GM12891 (cell line): Measurements from ENCODE around the gene PCGF3.
"Not testable (repeated sequence)": the region's sequence is repeated elsewhere in the genome, so short reads cannot be mapped to it uniquely, and the experiment has no call there.

ENCODE experiments used
- DNase-seq: peaks from one replicate; pipeline ENCODE4 v3.0.0; 2011; ENCODE audit warnings: low spot score; ENCODE audit not compliant: insufficient read length
- FAIRE-seq: peaks from 2 replicates; lab custom pipeline; 2011; peaks lifted over from hg19 to GRCh38; lab: Jason Lieb, UNC
- PAX5 ChIP-seq: IDR thresholded peaks from 2 replicates; pipeline ENCODE4 v1.6.1; 2011; ENCODE audit warnings: low read length, moderate library complexity, mild to moderate bottlenecking; ENCODE audit not compliant: insufficient read depth, severe bottlenecking
- POLR2A ChIP-seq: IDR thresholded peaks from 2 replicates; pipeline ENCODE4 v1.6.1; 2011; ENCODE audit warnings: low read depth, low read length, control low read depth
- POLR2AphosphoS5 ChIP-seq: IDR thresholded peaks from 2 replicates; pipeline ENCODE4 v1.6.1; 2011; ENCODE audit warnings: low read depth, low read length, control low read depth
- POU2F2 ChIP-seq: IDR thresholded peaks from 2 replicates; pipeline ENCODE4 v1.6.1; 2011; ENCODE audit warnings: low read depth, mild to moderate bottlenecking, control low read depth, low read length, moderate library complexity
- SPI1 ChIP-seq: IDR thresholded peaks from 2 replicates; pipeline ENCODE4 v1.6.1; 2011; ENCODE audit warnings: low read depth, low read length, control low read depth
- TAF1 ChIP-seq: IDR thresholded peaks from 2 replicates; pipeline ENCODE4 v1.6.1; 2011; ENCODE audit warnings: low read depth, low read length, control low read depth

The PCGF3 gene

GRCh38 chr4:723751-724530, 18.3 kb downstream of the PCGF3 start:
- DNase-seq (no peak), FAIRE-seq (no peak)
- TF ChIP-seq SPI1, result no peak

GRCh38 chr4:725391-726234, 20.0 kb downstream of the PCGF3 start:
- FAIRE-seq (no peak), DNase-seq (no peak)
- TF ChIP-seq TAF1 (no peak), POU2F2 (no peak), SPI1 (no peak), POLR2AphosphoS5 (no peak), POLR2A (no peak), PAX5 (no peak)

GRCh38 chr4:726235-726787, 20.7 kb downstream of the PCGF3 start:
- FAIRE-seq, result no peak
- no peak for DNase-seq
- TF ChIP-seq POLR2A, result no peak
- no peak for TF ChIP-seq SPI1
- no peak for TF ChIP-seq TAF1
- TF ChIP-seq POU2F2, result no peak
- no peak for TF ChIP-seq POLR2AphosphoS5
- no peak for TF ChIP-seq PAX5

GRCh38 chr4:726838-727237, 21.2 kb downstream of the PCGF3 start:
- peak; percentile 43 for FAIRE-seq
- no peak for DNase-seq
- no peak for TF ChIP-seq SPI1
- no peak for TF ChIP-seq TAF1
- no peak for TF ChIP-seq POU2F2
- no peak for TF ChIP-seq POLR2AphosphoS5
- no peak for TF ChIP-seq POLR2A
- no peak for TF ChIP-seq PAX5

- FAIRE-seq (no peak), DNase-seq (no peak)
- no peak for TF ChIP-seq POU2F2
- TF ChIP-seq POLR2A, result no peak
- TF ChIP-seq POLR2AphosphoS5, result no peak
- TF ChIP-seq TAF1, result no peak
- TF ChIP-seq SPI1, result no peak
- no peak for TF ChIP-seq PAX5
Measured at GRCh38 chr4:727576-727975, 21.9 kb downstream of the PCGF3 start.

- DNase-seq, result no peak
- no peak for FAIRE-seq
- TF ChIP-seq POLR2A (no peak), PAX5 (no peak), POLR2AphosphoS5 (no peak), TAF1 (no peak), POU2F2 (no peak), SPI1 (no peak)
Measured at GRCh38 chr4:729336-730315, 24.0 kb downstream of the PCGF3 start.

- no peak for FAIRE-seq
- DNase-seq, result no peak
- TF ChIP-seq PAX5, result no peak
- no peak for TF ChIP-seq POU2F2
- no peak for TF ChIP-seq SPI1
- no peak for TF ChIP-seq TAF1
- no peak for TF ChIP-seq POLR2AphosphoS5
Measured at GRCh38 chr4:730511-730910, 24.9 kb downstream of the PCGF3 start.

GRCh38 chr4:730946-731904, 25.6 kb downstream of the PCGF3 start:
- not testable (repeated sequence) for DNase-seq, FAIRE-seq

- not testable (repeated sequence) for FAIRE-seq, DNase-seq
Measured at GRCh38 chr4:731954-732353, 26.3 kb downstream of the PCGF3 start.
